Raji (cell line): ENCODE results near the gene ZNF784.
A peak's percentile ranks its signal among the peaks of the same experiment; 100 is the strongest.

Experiments
- POLR2A ChIP-seq: IDR thresholded peaks from 2 replicates; pipeline ENCODE4 v1.6.1; 2011; ENCODE audit warnings: low read depth, low read length, control low read depth; ENCODE audit not compliant: insufficient read depth

ZNF784 gene

GRCh38 chr19:55594996-55595545, 29.3 kb downstream of the ZNF784 start:
- TF ChIP-seq POLR2A: no peak

GRCh38 chr19:55593096-55593772, 31.1 kb downstream of the ZNF784 start:
- no peak for TF ChIP-seq POLR2A

- TF ChIP-seq POLR2A: no peak
Observed at GRCh38 chr19:55592391-55593090, 31.8 kb downstream of the ZNF784 start.

- TF ChIP-seq POLR2A: no peak
Observed at GRCh38 chr19:55591555-55591954, 32.8 kb downstream of the ZNF784 start.

GRCh38 chr19:55590617-55591016, 33.7 kb downstream of the ZNF784 start:
- no peak for TF ChIP-seq POLR2A

- TF ChIP-seq POLR2A: no peak
Observed at GRCh38 chr19:55590109-55590508, 34.3 kb downstream of the ZNF784 start.

GRCh38 chr19:55588738-55589137, 35.6 kb downstream of the ZNF784 start:
- no peak for TF ChIP-seq POLR2A

- peak; percentile 47; the same call in 1 of the 2 replicates for TF ChIP-seq POLR2A
Observed at GRCh38 chr19:55586976-55587668, 37.2 kb downstream of the ZNF784 start.

- TF ChIP-seq POLR2A: no peak
Observed at GRCh38 chr19:55585658-55586339, 38.6 kb downstream of the ZNF784 start.

GRCh38 chr19:55584871-55585270, 39.5 kb downstream of the ZNF784 start:
- no peak for TF ChIP-seq POLR2A

- TF ChIP-seq POLR2A: no peak
Observed at GRCh38 chr19:55581823-55582223, 42.5 kb downstream of the ZNF784 start.

GRCh38 chr19:55581145-55581822, 43.1 kb downstream of the ZNF784 start:
- no peak for TF ChIP-seq POLR2A

GRCh38 chr19:55580628-55581144, 43.7 kb downstream of the ZNF784 start, which contains the start of gene ZNF579:
ZNF579 (minus strand) TSS chr19:55580848; CDS start chr19:55579639, 1,209 bp downstream.
- peak; percentile 62; the same call in 1 of the 2 replicates for TF ChIP-seq POLR2A
